Upper lobe of left lung (tissue), 6 donors: ENCODE measurements around the gene NKAP. TPM values are rescaled to one million over a fixed set of nuclear protein-coding genes. Genes with fewer than 3 reads are reported as not detected.
A peak's percentile ranks its signal among the peaks of the same experiment; 100 is the strongest.
"Not testable (repeated sequence)": the region's sequence is repeated elsewhere in the genome, so short reads cannot be mapped to it uniquely, and the experiment has no call there.

ENCODE experiments used
- ATAC-seq, 2 donors: fragments of 200-7000 bp; cut with Tn5 transposase; one replicate each; pipeline ENCODE4 v1.9.1; 2022; ENCODE audit warnings: mild to moderate bottlenecking in 2 of 2, moderate library complexity in 2 of 2; ENCODE audit not compliant: low FRiP score in 2 of 2
- DNase-seq, 2 donors: peaks; one replicate each; pipeline ENCODE4 v3.0.0-alpha.2; 2019 to 2020
- H3K27ac ChIP-seq, 4 donors: fragments of 200-600 bp; sonication (generic); one replicate each; pipeline ENCODE4 v1.5.1; 2016 to 2019
- H3K27me3 ChIP-seq, 4 donors: fragments of 200-600 bp; sonication (generic); one replicate each; pipeline ENCODE4 v1.5.1; 2017 to 2019
- H3K36me3 ChIP-seq, 4 donors: fragments of 200-600 bp; sonication (generic); one replicate each; pipeline ENCODE4 v1.5.1; 2016 to 2019
- H3K4me1 ChIP-seq, 4 donors: fragments of 200-600 bp; sonication (generic); one replicate each; pipeline ENCODE4 v1.5.1; 2018 to 2019
- H3K4me3 ChIP-seq, 4 donors: fragments of 200-600 bp; sonication (generic); one replicate each; pipeline ENCODE4 v1.5.1; 2017 to 2019; ENCODE audit warnings: mild to moderate bottlenecking in 2 of 4, moderate library complexity in 1 of 4
- H3K9me3 ChIP-seq, 4 donors: fragments of 200-600 bp; sonication (generic); one replicate each; pipeline ENCODE4 v1.5.1; 2018 to 2019
- CTCF ChIP-seq, 6 experiments: fragments of 450-650 bp in 4 of 6; fragments of 200-600 bp in 2 of 6; sonication (generic) in 2 of 6; IDR thresholded peaks; one replicate each; pipeline ENCODE4 v1.5.1; 2016 to 2019; ENCODE audit warnings: antibody characterized with exemption in 6 of 6
- EP300 ChIP-seq, 4 donors: sonication (generic); formaldehyde crosslinking; IDR thresholded peaks; one replicate each; pipeline ENCODE4 v1.5.1; 2017; ENCODE audit warnings: antibody characterized with exemption in 4 of 4, control low read depth in 2 of 4
- POLR2A ChIP-seq, 4 donors: fragments of 450-650 bp; IDR thresholded peaks; one replicate each; pipeline ENCODE4 v1.5.1; 2016 to 2017; ENCODE audit warnings: antibody characterized with exemption in 4 of 4, mild to moderate bottlenecking in 2 of 4
- POLR2AphosphoS5 ChIP-seq, 2 donors: sonication (generic); formaldehyde crosslinking; IDR thresholded peaks; one replicate each; pipeline ENCODE4 v1.5.1; 2017; ENCODE audit warnings: antibody characterized with exemption in 2 of 2
- WGBS, 2 donors: methylation state at CpG; one replicate each; pipeline ENCODE4 v1.1.5; 2017 to 2018; 5-methylcytosine and 5-hydroxymethylcytosine counted together
- total RNA-seq, 6 donors: library from RNA; depleted of rRNA in 4 of 6; stranded (reverse); fragments of >200 nt in 4 of 6; gene quantifications; one replicate each; pipeline versions ENCODE4 v1.1.0 to v1.2.1, GENCODE V29; 2016 to 2021
- donor health status: DM: no; HTN: no; CAD: no; lungs with moderate emphysema.
- donor health status: DM: no; HTN: yes; CAD: no; lungs with severe emphysema.

Gene NKAP
- total RNA-seq, 6 donors from 2014 or later, result 5.8 to 14.7 (median 7.7) TPM

GRCh38 chrX:119971184-119971583 is 27.6 kb upstream of the NKAP start:
- H3K4me3 ChIP-seq, result peak overlapping the region in 2 of 4 donors; percentile 1 to 18
- DNase-seq (peak in 1 of 2 donors; percentile 48), ATAC-seq (peak in 1 of 2 donors; percentile 38)
- TF ChIP-seq POLR2A (IDR thresholded peaks at IDR 0.05), result no peak
- peak; percentile 42 to 53 for TF ChIP-seq POLR2AphosphoS5 (IDR thresholded peaks at IDR 0.05)
- peak in 2 of 4 donors; percentile 16 to 91 for TF ChIP-seq EP300 (IDR thresholded peaks at IDR 0.05)
- no peak for TF ChIP-seq CTCF (IDR thresholded peaks at IDR 0.05)
- H3K36me3 ChIP-seq, result no peaks in the 10 kb centered on the region
- H3K9me3 ChIP-seq, result no peaks in the 10 kb centered on the region
- H3K27me3 ChIP-seq, result no peaks in the 10 kb centered on the region
- H3K27ac ChIP-seq, result peak overlapping the region in 1 of 4 donors; percentile 43
- 53 to 54% methylated on average over 5 of the region's 5 CpGs for WGBS, 2 donors
- H3K4me1 ChIP-seq, result peaks cover 0 to 5% (median 0%) of the 10 kb centered on the region in 4 donors

- ATAC-seq (no peak), DNase-seq (no peak)
- H3K27ac ChIP-seq, result peak overlapping the region in 1 of 4 donors; percentile 43
- TF ChIP-seq POLR2AphosphoS5 (IDR thresholded peaks at IDR 0.05), result no peak
- no peak for TF ChIP-seq EP300 (IDR thresholded peaks at IDR 0.05)
- TF ChIP-seq POLR2A (IDR thresholded peaks at IDR 0.05), result no peak
- no peak for TF ChIP-seq CTCF (IDR thresholded peaks at IDR 0.05)
- H3K9me3 ChIP-seq, result no peaks in the 10 kb centered on the region
- peak overlapping the region in 2 of 4 donors; percentile 1 to 18 for H3K4me3 ChIP-seq
- no peaks in the 10 kb centered on the region for H3K36me3 ChIP-seq
- peaks cover 0 to 5% (median 0%) of the 10 kb centered on the region in 4 donors for H3K4me1 ChIP-seq
- no peaks in the 10 kb centered on the region for H3K27me3 ChIP-seq
- WGBS, 2 donors, result 53% methylated on average over 6 of the region's 6 CpGs
These were observed 27.0 kb upstream of the NKAP start for GRCh38 chrX:119970574-119970973.

- not testable (repeated sequence) for H3K36me3 ChIP-seq, DNase-seq, H3K4me3 ChIP-seq, H3K4me1 ChIP-seq, H3K9me3 ChIP-seq, H3K27me3 ChIP-seq, H3K27ac ChIP-seq, ATAC-seq
- 83% methylated on average over 1 of the region's 1 CpG for WGBS, 2 donors
These were observed 23.3 kb upstream of the NKAP start for GRCh38 chrX:119966837-119967236.

- DNase-seq (no peak), ATAC-seq (no peak)
- Histone ChIP-seq H3K9me3 (no peaks in the 10 kb centered on the region), H3K36me3 (no peaks in the 10 kb centered on the region), H3K27me3 (no peaks in the 10 kb centered on the region), H3K4me3 (no peak overlapping the region), H3K27ac (no peak overlapping the region), H3K4me1 (no peaks in the 10 kb centered on the region)
- TF ChIP-seq CTCF (IDR thresholded peaks at IDR 0.05) (no peak), POLR2AphosphoS5 (IDR thresholded peaks at IDR 0.05) (no peak), POLR2A (IDR thresholded peaks at IDR 0.05) (no peak), EP300 (IDR thresholded peaks at IDR 0.05) (no peak)
These were observed 17.1 kb upstream of the NKAP start for GRCh38 chrX:119960625-119961024.

- not testable (repeated sequence) for H3K4me3 ChIP-seq, ATAC-seq, H3K36me3 ChIP-seq, H3K27me3 ChIP-seq, H3K4me1 ChIP-seq, H3K9me3 ChIP-seq, H3K27ac ChIP-seq
- DNase-seq, result peak in 1 of 2 donors; percentile 23
- WGBS, 2 donors, result 69 to 89% methylated on average over 3 to 21 of the region's 21 CpGs
These were observed 12.4 kb upstream of the NKAP start for GRCh38 chrX:119955807-119956570.

- TF ChIP-seq EP300 (IDR thresholded peaks at IDR 0.05) (no peak), POLR2A (IDR thresholded peaks at IDR 0.05) (no peak), POLR2AphosphoS5 (IDR thresholded peaks at IDR 0.05) (no peak), CTCF (IDR thresholded peaks at IDR 0.05) (no peak)
- no peak overlapping the region for H3K27ac ChIP-seq
- no peak for ATAC-seq
- WGBS, 2 donors, result 60 to 74% methylated on average over 3 of the region's 3 CpGs
- no peak overlapping the region for H3K4me3 ChIP-seq
- DNase-seq, result no peak
- no peaks in the 10 kb centered on the region for H3K27me3 ChIP-seq
- no peaks in the 10 kb centered on the region for H3K9me3 ChIP-seq
- no peaks in the 10 kb centered on the region for H3K36me3 ChIP-seq
- H3K4me1 ChIP-seq, result no peaks in the 10 kb centered on the region
These were observed 10.8 kb upstream of the NKAP start for GRCh38 chrX:119954374-119954773.
